ENCODE measurements around the gene SMARCE1. TPM values are rescaled to one million over a fixed set of nuclear protein-coding genes. Genes with fewer than 3 reads are reported as not detected.

SMARCE1 gene
- total RNA-seq, 1 donor from 2014 or later: 89.5 TPM

DNA sequence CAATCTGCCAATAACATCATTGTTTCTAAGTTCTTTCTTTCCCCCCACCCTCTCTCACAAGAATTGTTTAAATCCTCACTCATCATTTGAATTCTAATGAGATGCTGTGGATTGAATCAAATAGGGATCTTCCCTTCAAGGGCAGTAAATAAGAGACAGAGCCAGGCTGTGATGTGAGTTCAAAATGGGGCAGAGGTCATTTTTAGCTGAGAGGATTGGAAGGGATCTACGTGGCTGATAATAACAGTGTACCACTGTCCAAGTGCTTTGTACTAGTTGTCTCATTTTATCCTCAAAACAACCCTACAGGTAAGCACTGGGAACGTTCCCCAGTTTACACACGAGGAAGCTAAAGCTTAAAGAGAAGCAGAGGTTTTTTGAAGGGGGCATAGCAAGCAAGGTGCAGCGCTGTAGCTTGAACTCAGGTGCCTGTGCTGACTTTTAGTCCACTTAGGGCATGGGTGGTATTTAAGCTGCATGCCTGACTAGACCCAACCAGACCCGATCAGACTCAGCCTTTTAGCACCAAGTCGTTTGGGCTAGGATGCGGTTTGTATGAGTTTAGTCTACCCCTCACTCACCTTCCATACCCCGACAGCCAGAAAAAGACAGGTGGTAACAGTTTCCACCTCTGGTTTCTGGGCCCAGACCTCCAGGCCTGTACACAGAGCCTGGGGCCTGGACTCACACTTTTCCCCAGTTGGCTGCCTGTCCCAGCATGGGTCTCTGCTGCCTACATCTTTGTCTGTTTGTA, 43.1 kb downstream of the SMARCE1 start:
- H3K79me2 ChIP-seq (ENCODE audit: insufficient read depth, low read length): no peaks in the 10 kb centered on the region
- peaks cover 3% of the 10 kb centered on the region for H3K9me3 Mint-ChIP-seq (ENCODE audit: unreplicated experiment)
- no peak overlapping the region for H2AFZ ChIP-seq (ENCODE audit: low read depth, low read length)
- H3K4me1 ChIP-seq (ENCODE audit: insufficient read depth, low read length): no peaks in the 10 kb centered on the region
- DNase-seq (ENCODE audit: low read depth): no peak
- no peak for FAIRE-seq
- peaks cover 5% of the 10 kb centered on the region for H3K27me3 ChIP-seq (ENCODE audit: insufficient read depth, low read length)
- no peaks in the 10 kb centered on the region for H4K20me1 ChIP-seq (ENCODE audit: insufficient read depth, low read length)
- no peak overlapping the region for H3K9ac ChIP-seq (ENCODE audit: low read length)
- H3K4me1 Mint-ChIP-seq (ENCODE audit: low read depth, unreplicated experiment): no peaks in the 10 kb centered on the region
- no peak overlapping the region for H3K4me2 ChIP-seq (ENCODE audit: low read length)
- H3K4me3 Mint-ChIP-seq (ENCODE audit: unreplicated experiment): no peak overlapping the region
- H3K9me3 ChIP-seq (ENCODE audit: insufficient read depth, low read depth, low read length): no peaks in the 10 kb centered on the region
- H3K27ac ChIP-seq (ENCODE audit: low read depth, low read length): no peak overlapping the region
- H3K4me3 ChIP-seq (ENCODE audit: insufficient read depth, low read depth, low read length): no peak overlapping the region
- no peak for TF ChIP-seq EZH2 (IDR thresholded peaks at IDR 0.05; ENCODE audit: insufficient read depth, low read length)
- TF ChIP-seq, protein P1, sequence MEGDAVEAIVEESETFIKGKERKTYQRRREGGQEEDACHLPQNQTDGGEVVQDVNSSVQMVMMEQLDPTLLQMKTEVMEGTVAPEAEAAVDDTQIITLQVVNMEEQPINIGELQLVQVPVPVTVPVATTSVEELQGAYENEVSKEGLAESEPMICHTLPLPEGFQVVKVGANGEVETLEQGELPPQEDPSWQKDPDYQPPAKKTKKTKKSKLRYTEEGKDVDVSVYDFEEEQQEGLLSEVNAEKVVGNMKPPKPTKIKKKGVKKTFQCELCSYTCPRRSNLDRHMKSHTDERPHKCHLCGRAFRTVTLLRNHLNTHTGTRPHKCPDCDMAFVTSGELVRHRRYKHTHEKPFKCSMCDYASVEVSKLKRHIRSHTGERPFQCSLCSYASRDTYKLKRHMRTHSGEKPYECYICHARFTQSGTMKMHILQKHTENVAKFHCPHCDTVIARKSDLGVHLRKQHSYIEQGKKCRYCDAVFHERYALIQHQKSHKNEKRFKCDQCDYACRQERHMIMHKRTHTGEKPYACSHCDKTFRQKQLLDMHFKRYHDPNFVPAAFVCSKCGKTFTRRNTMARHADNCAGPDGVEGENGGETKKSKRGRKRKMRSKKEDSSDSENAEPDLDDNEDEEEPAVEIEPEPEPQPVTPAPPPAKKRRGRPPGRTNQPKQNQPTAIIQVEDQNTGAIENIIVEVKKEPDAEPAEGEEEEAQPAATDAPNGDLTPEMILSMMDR (IDR thresholded peaks at IDR 0.05; ENCODE audit: insufficient read depth, low read depth, low read length): no peak
- peaks cover 8% of the 10 kb centered on the region for H3K27me3 Mint-ChIP-seq (ENCODE audit: low read depth, unreplicated experiment)
- H3K36me3 ChIP-seq (ENCODE audit: insufficient read depth, low read length): no peaks in the 10 kb centered on the region
- H3K36me3 Mint-ChIP-seq (ENCODE audit: low read depth, unreplicated experiment): peaks cover 2% of the 10 kb centered on the region
- no peak overlapping the region for H3K27ac Mint-ChIP-seq (ENCODE audit: unreplicated experiment)

DNA sequence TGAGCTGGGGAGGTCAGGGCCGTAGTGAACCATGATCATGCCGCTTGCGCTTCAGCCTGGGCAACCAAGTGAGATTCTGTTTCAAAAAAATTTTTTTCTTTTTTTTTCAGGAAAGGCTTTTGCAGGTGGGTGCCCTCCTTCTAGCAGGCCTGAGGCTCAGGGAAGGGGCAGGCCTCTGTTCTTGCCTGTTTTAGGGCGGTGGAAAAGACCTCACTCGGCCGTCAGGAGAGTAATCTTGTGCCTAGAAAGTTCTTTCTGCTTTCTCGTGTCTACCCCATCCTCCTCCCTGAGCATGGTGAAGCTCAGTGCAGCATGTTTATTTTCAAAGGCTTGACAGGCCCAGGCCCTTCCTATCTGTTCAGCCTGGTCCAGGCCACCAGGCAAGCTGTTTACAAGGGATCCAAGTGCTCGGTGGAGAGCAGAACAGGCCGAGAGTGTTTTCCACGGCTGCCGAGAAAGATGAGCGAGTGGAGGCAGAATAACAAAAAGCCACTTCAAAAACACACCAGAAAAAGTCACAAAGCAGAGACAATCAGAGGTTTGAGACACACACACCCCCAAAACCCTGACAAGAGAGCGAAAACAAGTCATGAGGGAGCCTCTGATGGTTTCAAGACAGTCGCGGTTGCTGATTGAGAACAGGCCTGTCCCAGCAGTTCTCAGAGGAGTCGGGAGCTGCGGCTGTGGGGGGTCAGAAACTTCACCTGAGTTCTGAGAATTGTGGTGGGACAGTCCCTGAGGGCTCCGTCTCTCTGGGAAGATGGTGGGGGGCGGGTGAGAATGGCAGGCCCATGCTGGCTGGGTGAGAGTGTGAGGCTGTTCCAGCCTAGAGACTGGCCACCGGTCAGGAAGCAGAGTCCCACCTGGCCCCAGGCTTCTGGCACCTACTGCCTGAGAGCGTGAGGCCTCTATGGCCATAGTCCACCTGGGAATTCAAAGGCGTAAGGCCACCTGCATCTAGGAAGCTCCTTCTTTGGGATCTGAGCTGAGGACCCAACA, 44.9 kb downstream of the SMARCE1 start:
- peaks cover 3% of the 10 kb centered on the region for H3K9me3 Mint-ChIP-seq (ENCODE audit: unreplicated experiment)
- Histone ChIP-seq H3K79me2 (ENCODE audit: insufficient read depth, low read length) (no peaks in the 10 kb centered on the region), H2AFZ (ENCODE audit: low read depth, low read length) (no peak overlapping the region), H3K9me3 (ENCODE audit: insufficient read depth, low read depth, low read length) (no peaks in the 10 kb centered on the region), H3K4me3 (ENCODE audit: insufficient read depth, low read depth, low read length) (no peak overlapping the region), H3K4me1 (ENCODE audit: insufficient read depth, low read length) (no peaks in the 10 kb centered on the region), H3K36me3 (ENCODE audit: insufficient read depth, low read length) (no peaks in the 10 kb centered on the region), H4K20me1 (ENCODE audit: insufficient read depth, low read length) (no peaks in the 10 kb centered on the region), H3K27me3 (ENCODE audit: insufficient read depth, low read length) (peaks cover 7% of the 10 kb centered on the region), H3K4me2 (ENCODE audit: low read length) (no peak overlapping the region), H3K9ac (ENCODE audit: low read length) (no peak overlapping the region), H3K27ac (ENCODE audit: low read depth, low read length) (no peak overlapping the region)
- H3K36me3 Mint-ChIP-seq (ENCODE audit: low read depth, unreplicated experiment): peaks cover 2% of the 10 kb centered on the region
- TF ChIP-seq, protein P1 (IDR thresholded peaks at IDR 0.05; ENCODE audit: insufficient read depth, low read depth, low read length): no peak
- no peak for TF ChIP-seq EZH2 (IDR thresholded peaks at IDR 0.05; ENCODE audit: insufficient read depth, low read length)
- peaks cover 10% of the 10 kb centered on the region for H3K27me3 Mint-ChIP-seq (ENCODE audit: low read depth, unreplicated experiment)
- no peak overlapping the region for H3K4me3 Mint-ChIP-seq (ENCODE audit: unreplicated experiment)
- FAIRE-seq (no peak), DNase-seq (ENCODE audit: low read depth) (no peak)
- H3K27ac Mint-ChIP-seq (ENCODE audit: unreplicated experiment): no peak overlapping the region
- no peaks in the 10 kb centered on the region for H3K4me1 Mint-ChIP-seq (ENCODE audit: low read depth, unreplicated experiment)
